ENCODE measurements around the gene IL1R2.

The IL1R2 gene

GRCh38 chr2:101991721-101992145 lies at the start of gene IL1R2:
Gene IL1R2 (plus strand): TSS chr2:101991960. CDS start chr2:102008576, 16,616 bp downstream.
- DNase-seq (ENCODE audit: low read depth in 2 of 2): no peak

DNA sequence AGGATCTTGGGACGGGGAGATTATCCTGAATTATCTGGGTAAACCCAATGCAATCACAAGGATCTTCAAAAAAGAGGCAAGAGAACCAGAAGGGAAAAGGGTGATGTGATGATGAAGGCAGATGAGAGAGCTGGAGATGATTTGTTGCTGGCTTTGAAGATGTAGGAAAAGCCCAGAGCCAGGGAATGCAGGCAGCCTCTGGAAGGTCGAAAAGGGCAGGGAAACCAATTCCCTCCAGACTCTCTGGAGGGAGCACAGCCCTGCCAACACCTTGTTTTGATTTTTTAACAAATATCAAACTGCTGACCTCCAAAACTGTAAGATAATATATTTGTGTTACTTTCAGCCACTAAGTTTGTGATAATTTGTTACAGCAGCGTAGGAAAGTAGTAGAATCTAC lies 48.9 kb upstream of the IL1R2 start:
- DNase-seq (ENCODE audit: low read depth in 2 of 2): no peak

- DNase-seq (ENCODE audit: low read depth in 2 of 2): no peak
These were observed 45.3 kb upstream of the IL1R2 start for GRCh38 chr2:101946372-101947039.

DNA sequence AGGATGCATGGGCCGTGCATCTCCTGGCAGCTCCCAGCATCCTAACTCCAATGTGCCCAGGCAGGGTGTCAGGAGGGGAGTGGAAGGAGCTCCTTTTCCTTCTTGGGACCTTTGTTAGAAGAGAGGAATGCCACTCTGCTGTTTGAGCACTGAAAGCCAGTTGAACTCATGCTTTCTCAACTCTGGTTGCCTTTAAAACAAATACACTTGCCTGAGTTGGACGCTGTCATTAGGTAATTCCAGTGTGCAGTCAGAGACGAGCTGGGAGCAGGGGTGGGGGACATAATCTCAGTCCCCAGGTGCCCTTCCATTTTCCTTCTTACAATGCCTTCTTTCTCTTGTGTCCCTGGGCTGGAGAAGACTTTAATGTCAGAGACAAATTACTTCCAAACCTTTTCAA lies 44.4 kb upstream of the IL1R2 start:
- DNase-seq (ENCODE audit: low read depth in 2 of 2): no peak

- DNase-seq (ENCODE audit: low read depth in 2 of 2): no peak
These were observed 43.1 kb upstream of the IL1R2 start for GRCh38 chr2:101948625-101949155.

- no peak for DNase-seq (ENCODE audit: low read depth in 2 of 2)
These were observed 42.5 kb upstream of the IL1R2 start for GRCh38 chr2:101949304-101949703.

GRCh38 chr2:101951296-101951695 lies 40.5 kb upstream of the IL1R2 start:
- no peak for DNase-seq (ENCODE audit: low read depth in 2 of 2)

DNA sequence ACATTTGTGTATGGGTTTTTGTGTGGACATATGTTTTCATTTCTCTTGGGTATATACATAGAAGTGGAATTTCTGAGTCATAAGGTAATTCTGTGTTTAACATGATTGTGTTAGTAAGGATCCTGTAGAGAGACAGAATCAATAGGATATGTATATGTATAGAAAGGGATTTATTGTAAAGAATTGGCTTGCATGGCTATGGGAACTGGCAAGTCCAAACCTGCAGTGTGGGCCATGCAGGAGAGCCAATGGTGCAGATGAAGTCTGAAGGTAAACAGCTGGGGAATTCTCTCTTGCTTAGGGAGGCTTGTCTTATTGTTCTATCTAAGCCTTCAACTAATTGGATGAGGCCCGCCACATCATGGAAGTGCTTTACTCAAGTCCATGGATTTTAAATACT lies 39.2 kb upstream of the IL1R2 start:
- DNase-seq (ENCODE audit: low read depth in 2 of 2): no peak

DNA sequence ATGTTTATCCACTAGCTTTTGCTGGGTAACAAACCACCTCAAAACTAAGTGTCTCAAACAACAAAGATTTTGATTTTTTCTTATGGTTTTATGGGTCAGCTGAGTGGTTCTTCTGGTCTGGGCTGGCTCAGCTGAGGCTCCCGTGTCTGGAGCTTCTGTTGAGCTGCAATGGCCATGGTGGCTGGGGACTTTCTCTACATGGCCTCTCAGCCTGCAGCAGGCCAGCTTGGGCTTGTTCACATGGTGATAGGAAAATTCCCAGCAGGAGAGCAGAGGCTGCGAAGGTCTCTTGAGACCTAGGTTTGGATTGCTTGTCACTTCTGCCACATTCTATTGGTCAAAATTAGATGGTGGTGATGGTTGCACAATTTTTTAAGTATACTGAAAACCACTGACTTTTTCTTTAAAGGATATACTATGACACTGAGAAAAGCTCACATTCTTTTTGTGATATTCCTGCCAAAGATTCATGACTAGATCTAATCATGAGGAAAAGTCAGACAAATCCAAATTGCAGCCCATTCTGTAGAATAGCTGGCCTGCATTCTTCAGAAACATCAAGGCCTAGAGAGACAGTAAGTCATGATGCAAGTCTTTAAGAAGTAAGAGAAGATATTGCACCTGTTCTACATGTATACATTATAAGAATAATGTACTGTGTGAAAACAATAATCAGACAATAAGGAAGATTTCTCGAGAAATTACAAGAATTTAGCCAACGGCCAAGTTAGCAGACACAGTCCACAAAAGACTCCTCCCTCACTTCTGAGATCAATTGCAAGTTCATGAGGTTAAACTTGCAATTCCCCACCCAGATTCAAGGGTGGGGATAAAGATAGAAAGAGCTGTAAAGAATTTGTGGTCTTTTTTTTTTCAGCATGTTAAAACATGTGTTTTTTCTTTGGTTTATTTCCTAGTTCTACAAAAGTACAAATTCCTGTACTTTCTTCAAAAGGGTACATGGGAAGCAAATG lies 35.0 kb upstream of the IL1R2 start:
- DNase-seq (ENCODE audit: low read depth in 2 of 2): no peak

DNA sequence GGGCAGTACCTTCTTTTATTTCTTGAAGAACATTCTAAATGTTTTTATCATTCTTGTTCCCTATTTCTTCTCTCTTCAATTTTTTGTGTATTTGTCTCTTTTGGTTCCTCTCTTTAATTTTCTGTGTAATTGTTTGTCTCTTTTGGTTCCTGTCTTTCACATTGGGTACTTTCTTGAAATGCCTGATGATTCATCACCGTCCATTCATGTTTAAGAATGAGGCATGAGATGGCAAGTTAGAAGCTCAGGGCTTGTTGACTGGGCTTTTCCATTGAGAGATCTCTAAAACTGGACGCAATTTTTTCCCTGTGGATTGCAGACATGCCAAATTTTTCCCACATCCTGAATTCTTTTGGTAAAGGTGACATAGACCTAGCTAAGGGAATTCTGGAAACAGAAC lies 33.7 kb upstream of the IL1R2 start:
- no peak for DNase-seq (ENCODE audit: low read depth in 2 of 2)

DNA sequence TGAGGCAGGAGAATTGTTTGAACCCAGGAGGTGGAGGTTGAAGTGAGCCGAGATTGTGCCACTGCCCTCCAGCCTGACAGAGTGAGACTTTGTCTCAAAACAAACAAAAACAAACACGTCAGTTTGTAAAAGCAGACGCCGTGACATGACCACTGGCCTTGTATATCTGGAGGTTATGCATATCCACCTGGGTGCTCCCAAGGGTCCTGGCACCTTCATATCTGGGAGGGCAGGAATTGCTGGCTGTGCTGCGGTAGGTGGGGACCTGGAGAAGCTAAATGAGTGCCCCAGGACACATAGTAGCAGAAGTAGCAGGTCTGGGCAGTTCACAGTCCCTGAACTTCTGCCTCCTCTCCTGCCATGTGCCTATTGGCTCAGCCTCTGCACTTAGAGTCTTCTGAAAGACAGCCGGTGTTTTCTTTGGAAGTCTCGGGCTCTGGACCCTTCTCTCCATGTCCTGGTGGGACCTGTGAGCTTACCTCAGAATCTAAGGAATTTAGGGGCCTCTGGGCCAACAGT lies 30.9 kb upstream of the IL1R2 start:
- DNase-seq (ENCODE audit: low read depth in 2 of 2): no peak

DNA sequence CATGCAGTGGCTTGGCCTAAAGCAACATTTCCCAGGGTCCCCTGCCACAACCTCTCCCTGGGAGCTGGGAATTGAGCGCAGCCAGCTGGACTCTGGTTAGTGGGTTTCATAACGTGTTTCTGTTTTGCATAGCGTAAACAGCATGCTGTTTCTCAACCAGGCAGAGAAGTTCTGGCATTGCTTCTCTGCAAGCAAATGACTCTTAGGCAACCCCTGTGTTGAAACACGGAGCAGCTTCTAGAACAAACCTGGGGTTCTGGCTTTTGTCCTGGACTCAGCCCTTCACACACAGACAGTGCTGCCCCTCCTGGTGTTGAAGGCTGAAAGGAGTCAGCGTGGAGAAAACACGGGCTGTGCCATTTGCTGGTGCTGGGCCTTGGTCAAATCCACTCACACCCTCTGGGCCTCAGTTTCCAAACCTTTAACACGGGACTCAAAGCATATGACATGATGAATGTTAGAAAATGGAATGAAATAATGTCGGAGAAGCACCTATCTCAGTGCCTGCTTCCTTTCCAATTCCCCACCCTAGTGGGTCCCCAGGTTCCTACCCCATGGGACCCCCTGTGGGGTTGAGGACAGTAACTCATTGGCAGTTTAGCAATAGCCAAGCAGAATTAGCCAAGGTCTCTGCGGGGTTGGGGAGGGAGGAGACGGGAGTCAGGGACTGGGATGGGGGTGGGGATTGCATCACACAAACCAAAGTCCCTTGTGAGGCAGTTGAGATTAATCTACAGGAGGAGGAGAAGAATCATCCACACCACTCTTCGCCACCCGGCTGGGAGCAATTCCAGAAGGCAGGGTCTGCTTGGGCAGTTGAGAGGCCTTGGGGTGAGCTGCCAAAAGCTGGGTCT lies 30.2 kb upstream of the IL1R2 start:
- no peak for DNase-seq (ENCODE audit: low read depth in 2 of 2)

- no peak for DNase-seq (ENCODE audit: low read depth in 2 of 2)
These were observed 29.5 kb upstream of the IL1R2 start for GRCh38 chr2:101962309-101962708.

DNA sequence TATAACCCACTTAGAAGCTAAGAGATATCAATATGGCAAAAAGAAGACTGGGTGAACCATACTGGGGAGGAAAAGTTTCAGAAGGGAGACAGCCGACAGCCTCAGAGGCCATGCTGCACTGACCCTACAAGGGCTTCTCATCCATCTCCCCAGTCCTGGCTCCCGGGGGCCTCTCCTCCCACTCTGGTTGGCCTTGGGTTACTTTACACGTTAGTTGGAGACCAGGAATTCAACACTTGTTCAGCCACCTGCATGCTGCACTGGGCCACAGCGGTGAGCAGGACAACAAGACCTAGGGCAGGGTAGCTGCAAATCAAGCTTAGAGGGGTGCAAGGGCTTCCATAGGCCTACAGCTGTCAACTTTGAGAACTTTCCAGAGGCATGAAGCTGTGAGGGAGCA lies 28.6 kb upstream of the IL1R2 start:
- no peak for DNase-seq (ENCODE audit: low read depth in 2 of 2)

GRCh38 chr2:101967826-101968513 lies 23.8 kb upstream of the IL1R2 start:
- no peak for DNase-seq (ENCODE audit: low read depth in 2 of 2)

GRCh38 chr2:101969723-101970122 lies 22.0 kb upstream of the IL1R2 start:
- DNase-seq (ENCODE audit: low read depth in 2 of 2): no peak

DNA sequence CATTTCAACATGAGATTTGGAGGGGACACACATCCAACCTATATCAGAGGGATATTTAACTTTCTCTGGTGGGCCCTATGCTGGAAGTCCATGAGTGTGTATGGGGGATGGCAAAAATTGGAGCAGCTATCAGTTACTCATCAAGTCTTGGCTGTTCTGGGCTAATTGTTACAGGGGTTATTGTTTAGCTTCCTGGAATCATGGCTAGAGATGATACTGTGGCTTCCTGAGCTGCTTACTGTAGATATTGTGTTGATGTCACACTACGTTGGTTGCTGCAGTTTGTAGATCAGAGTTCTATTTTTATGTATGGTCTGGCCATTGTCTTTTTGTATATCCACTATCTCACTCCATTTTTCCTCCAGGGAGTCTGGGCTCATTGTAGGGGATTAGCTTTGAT lies 20.9 kb upstream of the IL1R2 start:
- DNase-seq (ENCODE audit: low read depth in 2 of 2): no peak

- no peak for DNase-seq (ENCODE audit: low read depth in 2 of 2)
These were observed 19.9 kb upstream of the IL1R2 start for GRCh38 chr2:101971836-101972235.

DNA sequence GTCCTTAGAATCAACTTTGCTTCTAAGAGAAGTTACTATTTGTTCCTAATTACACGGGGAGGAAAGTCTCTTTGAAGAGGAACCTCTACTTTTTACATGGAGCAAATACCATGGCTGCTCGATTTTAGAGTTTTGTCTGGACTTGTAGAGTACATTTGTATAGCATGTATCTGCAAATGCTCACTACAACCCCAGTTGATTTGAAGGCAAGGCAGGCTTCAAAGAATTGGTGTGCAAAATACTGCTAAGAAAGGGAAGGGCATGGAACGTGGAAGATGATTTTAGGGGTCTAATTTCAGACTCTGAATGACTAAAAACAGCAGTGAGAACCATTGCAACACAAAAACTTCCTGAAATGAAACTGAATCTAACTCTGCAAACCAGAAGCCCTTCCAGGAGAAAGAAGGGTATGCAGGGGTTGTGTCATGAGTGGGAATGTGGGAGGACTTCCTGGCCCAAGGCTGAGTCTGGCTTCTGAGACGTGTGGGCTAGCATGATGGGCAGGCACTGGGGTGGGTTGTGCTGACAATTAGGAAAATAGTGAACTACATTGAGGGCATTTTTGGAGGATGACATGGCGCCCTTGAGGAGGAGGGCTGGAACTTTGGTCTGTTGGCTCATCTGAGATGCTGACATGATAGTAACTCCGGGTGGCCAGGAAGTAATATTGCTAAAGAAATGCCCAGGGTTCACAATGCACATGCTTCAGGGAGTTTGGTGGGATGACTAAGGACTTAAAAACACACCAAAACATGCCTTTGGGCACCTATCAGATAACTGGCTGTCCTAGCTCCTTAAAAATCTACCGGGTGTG lies 18.9 kb upstream of the IL1R2 start:
- no peak for DNase-seq (ENCODE audit: low read depth in 2 of 2)

GRCh38 chr2:101974663-101975062 lies 17.1 kb upstream of the IL1R2 start:
- no peak for DNase-seq (ENCODE audit: low read depth in 2 of 2)

Data from stimulated activated CD4-positive, alpha-beta T cell treated with anti-CD3 and anti-CD28 coated beads, Interleukin-4, amount 100 ng/mL, for 48 hours (primary cell).